Fibroblast of the conjunctiva (primary cell): ENCODE measurements around the gene NGEF.
A peak's percentile ranks its signal among the peaks of the same experiment; 100 is the strongest.
"Not testable (repeated sequence)": the region's sequence is repeated elsewhere in the genome, so short reads cannot be mapped to it uniquely, and the experiment has no call there.

Source experiments
- DNase-seq: peaks from one replicate; pipeline ENCODE4 v3.0.0-alpha.2; 2010; ENCODE audit warnings: low read depth

NGEF gene

DNA sequence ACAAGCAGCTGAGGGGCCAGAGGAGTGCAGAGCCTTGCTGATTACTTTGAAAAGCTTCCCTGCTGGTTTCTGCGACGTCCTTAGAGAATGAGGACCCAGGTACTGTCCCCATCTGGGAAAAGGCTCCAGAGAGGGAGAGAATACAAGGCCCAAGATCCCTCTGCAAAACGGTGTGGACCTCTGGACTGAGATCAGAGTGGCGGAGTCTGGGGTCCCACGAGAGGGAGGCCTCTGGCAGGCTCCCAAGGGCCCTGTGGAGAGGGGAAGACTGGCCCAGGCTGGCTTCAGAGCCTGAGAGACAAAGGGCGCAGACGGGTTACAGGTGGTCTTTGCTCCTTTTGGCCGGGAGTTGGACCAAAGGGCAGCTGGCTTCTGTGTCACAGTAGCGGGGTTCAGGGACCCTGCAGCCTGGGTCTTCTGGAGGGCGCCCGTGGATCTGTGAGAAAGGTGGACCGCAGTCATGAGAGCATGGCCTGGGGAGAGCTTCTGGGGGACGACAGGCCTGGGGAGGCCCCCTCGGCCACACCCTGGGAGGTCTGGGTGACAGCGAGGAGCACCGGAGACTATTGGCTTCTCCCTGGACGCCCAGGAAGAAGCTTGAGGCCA, 142.2 kb downstream of the NGEF start:
- DNase-seq = no peak

DNA sequence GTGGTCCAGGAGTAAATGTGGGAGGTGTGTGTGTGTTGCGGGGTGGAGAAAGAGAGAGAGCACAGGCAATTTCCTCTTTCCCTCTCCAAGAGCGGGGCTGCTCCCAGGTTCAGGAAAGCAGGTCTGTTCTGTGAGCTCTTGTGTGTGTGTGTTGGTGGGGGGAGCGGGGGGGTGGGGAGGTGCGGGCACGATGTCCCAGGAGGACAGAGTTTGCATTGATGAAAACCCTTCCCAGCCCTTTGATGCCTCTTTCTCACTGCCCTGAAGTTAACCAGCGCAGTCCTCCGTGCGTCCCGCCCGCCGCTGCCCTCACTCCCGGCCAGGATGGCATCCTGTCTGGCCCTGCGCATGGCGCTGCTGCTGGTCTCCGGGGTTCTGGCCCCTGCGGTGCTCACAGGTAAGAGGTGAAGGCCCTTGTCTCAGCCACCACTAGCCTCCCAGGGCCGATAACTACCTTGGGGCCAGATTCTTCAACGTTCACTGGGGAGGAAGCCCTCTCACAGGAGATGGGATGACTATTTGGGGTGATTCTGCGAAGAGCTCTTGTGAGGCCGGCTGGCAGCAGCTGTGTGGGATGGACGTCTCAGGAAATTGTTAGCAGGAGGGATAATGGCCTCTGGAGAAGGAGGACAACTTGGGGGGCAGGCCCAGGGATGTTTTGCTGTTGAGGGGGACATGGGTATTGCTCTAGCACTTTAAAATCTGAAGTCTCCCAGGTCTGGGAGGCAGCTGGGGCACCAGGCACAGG, 142.9 kb downstream of the NGEF start, which contains the start of gene SNORC:
Gene SNORC (plus strand): TSS at position 247 of the 748 bp plus-strand sequence. CDS start 78 bp downstream, at position 325.
- DNase-seq = no peak

DNA sequence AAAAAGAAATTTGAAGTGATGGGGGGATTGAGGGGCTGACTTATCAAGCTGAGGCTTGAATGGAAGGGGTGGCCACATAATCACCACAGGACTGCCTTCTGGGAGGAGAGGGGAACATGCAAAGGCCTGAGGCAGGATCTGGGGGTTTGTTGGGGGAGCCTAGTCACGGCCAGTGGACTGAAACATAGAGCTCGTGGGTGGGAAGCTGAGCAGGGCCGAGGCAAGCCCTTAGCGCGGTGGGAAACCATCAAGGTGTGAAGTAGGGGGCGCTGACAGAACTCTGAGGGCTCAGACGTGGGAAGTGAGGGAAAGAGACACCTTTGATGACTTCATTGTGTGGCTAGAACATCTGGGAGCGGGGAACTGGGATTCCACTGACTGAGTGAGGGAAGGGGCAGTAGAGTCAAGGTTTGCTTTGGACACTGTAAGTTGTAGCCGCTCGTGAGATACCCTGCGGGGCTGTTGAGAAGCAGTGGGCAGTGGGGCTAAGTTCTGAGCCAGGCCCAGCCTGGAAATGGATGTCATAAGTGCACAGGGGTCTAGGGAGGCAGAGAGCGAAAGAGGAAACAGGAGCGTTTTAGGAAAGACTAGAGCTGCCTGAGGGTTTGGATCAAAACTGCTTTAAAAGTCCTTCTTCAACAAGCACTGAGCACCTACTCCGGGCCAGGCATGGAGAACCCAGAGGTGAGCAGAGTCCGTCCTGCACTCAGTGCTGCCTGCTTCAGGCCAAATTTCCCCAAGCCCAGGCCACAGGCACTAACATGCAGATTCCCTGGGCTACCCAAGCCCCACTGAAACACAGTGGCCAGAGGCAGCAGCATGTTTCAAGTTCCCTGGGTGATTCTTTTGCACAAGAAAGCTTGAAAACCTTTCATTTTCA, 143.7 kb downstream of the NGEF start:
- no peak for DNase-seq

DNA sequence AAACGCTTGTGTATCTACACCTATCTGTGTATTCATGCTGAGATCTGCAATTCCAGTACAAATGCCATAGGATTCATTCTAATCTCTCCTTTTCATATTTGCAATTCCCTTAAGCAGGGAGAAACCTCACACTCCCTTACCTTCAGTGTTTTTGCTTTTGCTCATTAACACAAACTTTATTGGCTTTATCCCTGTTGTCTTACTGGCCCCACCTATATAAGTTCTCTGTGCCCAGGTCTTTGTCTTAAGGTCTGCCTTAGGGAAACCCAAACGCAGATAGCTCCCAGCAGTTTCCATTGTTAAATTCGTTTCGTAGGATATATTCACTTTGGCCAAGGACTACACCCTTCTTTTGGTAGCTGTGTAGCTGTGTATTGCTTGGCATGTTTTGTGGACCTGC, 147.0 kb downstream of the NGEF start:
- DNase-seq = no peak

DNA sequence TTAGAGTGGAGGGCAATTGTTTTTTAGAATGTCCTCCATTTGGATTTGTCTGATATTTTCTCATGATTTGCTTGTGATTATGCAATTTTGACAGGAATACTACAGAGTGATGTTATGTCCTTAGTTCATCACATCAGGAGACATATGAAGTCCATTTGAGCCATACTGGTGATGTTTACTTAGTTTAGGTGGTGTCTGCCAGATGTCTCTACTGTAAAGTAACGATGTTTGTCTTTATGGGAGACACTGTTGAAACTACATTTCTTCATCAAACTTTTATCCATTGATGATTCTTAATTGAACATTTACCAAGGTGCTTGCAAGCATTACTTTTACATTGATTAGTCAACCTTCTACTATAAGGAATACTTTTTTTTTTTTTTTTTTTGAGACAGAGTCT, 147.9 kb downstream of the NGEF start:
- DNase-seq = no peak

DNA sequence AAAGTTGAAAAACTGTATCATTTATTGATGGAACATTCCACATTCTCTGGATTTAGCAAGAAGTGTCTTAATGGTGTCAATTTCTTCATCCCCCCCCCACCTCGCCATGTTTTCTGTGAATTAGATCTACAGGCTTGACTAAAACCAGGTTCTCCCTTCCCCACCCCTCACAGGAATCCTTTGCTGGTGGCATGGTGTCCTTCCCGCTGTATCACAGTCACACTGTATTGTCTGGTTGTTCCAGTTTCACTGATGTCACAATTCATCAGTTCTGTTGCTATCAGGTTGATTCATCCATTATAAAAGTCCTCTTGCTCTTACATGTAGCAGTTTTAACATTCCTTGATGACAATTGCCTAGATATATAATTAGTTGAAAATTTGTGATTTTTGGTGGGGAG, 149.1 kb downstream of the NGEF start:
- DNase-seq = no peak

DNA sequence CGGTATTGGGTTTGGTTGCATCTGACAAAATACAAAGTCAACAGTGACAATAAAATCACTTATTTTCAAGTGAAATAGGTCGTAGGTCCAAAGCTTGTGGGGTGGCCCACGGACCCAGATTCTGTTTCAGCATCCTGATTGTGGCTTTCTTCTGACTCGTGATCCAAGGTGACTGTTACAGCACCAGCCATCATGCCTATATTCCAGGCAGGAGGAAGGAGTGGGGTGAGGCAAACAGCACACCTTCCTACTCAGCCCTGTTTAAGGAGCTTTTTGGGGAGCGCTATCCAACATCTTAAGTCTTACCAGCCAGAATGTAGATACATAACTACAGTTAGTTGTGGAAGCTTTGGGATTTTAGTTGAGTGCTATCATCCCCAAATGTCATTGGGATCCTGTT, 151.7 kb downstream of the NGEF start:
- no peak for DNase-seq

DNA sequence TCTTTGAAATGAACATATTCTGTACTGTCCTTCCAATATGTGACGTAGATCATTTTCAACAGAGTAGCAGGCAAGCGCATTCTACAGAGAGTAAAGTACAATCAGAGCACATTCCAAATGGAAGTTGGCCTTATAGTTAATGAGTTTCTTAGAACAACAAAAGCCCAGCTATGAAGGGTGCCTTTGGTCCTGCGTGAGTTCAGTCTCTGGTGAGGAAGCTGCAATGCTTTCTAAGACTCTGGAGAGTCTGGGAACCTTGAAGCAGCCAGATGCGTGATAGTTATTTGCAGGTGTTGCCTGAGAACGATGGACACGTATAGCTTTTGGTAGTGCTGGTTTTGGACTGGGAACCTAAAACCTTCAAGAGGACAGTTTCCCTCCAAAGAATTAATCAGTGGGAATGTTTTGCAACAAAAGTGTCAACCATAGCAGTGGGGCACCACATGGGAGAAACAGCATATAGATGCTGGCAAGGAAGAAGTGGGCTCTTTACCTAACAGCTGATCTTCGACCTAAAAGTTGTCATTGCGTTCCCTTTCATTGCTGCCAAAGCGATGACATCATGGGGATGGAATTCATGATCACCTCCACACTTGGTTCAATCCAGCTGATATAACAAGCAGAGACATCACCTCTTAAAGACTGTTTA, 152.3 kb downstream of the NGEF start:
- no peak for DNase-seq

DNA sequence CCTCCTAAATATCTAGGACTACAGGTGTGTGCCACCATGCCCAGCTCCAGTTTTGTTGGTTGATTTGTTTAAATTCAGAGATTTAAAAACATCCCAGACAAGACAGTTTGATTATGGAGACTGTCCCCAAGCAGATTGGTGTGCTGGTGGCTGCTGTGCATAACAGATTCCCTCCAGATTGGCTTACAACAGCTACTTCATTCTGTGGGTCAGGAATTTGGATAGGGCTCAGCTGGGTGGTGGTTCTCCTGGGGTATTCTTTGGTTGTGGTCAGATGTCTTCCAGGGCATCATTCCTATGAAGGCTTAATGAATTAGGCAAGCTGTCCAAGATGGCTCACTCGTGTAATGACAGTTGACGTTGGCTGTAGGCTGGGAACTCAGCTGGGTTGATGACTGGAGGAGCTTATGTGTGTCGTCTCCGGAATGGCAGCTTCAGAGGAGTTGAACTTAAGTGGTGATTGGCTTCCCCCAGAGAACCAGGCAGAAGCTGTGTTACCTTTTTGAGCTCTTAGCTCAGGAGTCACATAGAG, 153.6 kb downstream of the NGEF start:
- DNase-seq = no peak

DNA sequence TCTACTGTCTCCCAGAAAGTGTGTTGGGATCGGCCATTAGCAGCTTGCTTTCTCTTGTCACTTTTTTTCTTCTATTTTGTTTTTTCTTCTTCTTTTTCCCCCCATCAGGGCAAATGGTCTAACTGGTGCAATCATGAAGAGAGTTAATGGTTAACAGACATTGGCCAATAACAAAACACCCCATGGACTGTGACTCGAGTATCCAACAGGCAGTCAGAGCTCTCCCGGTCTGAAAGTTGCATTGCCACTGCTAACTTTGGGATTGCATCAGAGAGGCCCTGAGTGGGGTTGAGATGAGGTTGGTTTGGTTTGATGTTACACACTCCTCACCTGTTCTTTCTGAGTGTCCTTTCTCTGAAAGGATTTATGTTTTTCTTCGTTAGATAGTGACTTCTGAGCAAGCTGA, 155.9 kb downstream of the NGEF start:
- peak; percentile 54 for DNase-seq

DNA sequence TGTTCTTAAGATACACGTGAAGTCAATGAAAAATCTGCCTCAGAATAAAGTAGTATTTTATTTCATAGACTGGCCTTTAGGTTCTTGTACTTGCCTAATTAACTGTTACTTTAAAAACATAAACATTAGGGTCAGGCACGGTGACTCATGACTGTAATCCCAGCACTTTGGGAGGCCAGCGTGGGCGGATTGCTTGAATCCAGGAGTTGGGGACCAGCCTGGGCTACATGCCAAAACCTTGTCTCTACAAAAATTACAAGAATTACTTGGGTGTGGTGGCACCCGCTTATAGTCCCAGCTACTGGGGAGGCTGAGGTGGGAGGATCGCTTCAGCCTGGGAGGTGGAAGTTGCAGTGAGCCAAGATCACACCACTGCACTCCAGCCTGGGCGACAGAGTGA, 159.0 kb downstream of the NGEF start:
- peak; percentile 82 for DNase-seq

DNA sequence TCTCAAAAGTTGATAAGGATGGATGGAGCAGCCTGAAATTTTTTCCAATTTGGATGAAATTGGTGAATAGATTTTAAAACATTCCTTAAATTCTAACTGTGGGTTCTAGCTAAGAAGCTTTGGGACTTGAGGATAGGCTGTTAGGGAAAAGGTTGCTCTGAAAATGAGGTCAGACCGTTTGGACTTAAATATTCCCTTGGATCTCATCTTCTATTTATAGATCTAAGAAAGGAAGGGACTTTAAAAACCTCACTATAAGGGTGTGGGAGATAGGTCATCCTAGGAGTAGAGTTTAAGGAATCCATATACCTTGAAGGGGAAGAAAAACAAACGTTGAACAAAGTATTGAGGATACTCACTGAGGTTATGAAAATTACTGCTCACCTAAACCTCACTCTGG, 160.4 kb downstream of the NGEF start:
- DNase-seq = no peak

DNA sequence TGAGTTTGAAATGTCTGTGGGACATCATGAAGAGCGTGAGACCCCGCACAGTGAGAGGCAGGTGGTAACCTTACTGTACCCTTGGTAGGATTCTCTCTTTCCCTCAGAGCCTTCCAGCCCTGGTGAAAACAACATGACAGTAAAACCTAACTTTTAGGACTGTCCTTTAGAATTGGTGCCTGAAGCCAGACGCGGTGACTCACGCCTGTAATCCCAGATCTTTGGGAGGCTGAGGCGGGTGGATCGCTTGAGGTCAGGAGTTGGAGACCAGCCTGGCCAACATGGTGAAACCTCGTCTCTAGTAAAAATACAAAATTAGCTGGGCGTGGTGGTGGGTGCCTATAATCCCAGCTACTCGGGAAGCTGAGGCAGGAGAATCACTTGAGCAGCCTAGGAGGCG, 161.0 kb downstream of the NGEF start:
- DNase-seq = not testable (repeated sequence)

DNA sequence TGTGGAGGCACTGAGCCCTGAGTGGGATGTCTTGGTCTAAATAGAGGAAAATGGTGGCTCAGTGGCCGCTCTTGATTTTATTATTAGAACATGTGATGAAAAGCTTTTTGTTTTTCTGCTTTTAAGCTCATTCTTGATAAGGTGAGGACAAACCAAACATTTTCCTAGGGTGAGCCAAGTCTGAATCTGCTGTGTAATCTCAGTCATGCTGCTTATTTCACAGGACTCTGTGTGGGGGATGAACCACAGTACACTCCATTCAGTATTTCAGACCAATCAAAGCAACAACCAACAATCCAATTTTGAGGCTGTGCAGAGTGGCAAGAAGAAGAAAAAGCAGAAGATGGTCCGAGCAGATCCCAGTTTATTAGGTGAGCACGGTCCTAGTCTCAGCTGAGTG, 163.0 kb downstream of the NGEF start:
- DNase-seq = no peak

DNA sequence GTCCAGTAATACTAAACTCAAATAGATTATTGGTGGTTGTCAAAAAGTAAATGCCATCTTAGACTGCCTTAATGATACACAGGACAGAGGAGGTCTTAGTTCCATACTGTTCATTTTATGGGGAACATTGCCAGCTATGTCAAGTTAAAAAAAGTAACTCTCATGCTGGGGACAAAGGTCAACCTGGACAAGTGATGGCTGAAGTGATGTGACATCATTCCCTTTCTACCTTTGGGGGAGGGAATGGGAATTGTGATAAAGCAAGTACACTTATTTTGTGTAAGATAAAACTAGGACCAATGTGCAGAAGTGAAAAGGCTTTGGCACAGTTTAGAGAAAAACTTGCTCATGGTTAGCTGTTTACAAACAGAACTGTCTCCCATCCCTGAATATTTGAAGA, 167.0 kb downstream of the NGEF start:
- no peak for DNase-seq

DNA sequence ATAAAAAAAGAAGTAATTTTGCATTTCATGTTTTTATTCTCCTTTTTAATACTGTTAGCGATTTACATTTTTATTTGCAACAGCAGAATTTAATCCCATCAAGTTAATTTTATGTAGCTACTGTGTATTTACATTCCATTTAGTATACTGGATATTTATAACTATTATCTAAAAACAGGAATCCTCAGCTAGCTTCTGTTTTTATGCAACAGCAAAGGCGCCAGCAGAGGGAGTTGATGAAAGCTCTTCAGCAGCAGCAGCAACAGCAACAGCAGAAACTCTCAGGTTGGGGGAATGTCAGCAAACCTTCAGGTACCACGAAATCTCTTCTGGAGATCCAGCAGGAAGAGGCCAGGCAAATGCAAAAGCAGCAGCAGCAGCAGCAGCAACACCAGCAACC, 169.2 kb downstream of the NGEF start:
- DNase-seq = no peak

DNA sequence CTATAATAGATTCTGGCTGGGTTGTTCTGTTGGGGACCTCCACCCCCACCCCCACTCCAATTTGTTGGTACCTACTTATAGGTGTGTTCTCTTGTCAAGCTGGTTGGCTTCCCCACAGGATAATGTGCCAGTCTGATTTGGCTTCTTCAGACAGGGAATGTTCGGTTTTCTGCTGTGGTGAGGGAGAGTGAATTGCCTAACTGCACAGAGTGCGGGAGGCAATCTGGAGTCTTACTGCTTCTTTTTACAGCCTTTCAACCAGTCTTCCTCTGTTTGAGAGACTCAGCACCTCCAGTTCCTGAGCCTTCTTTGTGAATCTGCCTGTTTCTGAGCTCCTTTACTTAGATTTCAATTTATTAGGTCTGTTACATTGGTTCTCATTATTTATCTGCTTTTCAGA, 170.4 kb downstream of the NGEF start:
- DNase-seq = no peak

DNA sequence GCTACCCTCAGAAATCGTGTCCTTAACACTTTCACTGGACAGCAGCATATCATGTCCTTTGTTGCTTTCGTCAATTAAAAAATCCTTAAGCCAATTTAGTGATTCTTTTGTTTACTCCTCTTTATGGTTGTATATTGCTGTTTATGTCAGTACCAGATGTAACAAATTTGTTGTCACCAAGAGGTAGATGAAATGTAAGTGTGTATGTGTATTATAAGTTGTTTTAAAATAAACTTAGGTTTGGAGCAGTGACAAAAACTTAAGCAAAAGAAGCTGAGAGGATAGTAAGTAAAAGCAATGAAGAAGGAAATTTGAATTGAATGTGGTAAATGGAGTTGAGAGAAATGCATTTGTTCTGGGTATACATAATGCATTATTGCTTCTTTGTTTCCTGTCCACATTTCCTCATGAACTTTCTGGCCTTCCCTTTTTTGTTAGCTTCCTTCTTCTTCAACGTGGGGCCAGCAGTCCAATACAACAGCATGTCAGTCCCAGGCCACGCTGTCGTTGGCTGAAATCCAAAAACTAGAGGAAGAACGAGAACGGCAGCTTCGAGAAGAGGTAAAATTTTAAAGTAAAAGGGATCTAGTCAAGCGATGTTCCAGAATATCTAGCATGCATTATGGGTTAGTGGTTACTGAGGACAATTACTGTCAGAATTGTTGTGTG, 173.5 kb downstream of the NGEF start:
- DNase-seq = no peak

DNA sequence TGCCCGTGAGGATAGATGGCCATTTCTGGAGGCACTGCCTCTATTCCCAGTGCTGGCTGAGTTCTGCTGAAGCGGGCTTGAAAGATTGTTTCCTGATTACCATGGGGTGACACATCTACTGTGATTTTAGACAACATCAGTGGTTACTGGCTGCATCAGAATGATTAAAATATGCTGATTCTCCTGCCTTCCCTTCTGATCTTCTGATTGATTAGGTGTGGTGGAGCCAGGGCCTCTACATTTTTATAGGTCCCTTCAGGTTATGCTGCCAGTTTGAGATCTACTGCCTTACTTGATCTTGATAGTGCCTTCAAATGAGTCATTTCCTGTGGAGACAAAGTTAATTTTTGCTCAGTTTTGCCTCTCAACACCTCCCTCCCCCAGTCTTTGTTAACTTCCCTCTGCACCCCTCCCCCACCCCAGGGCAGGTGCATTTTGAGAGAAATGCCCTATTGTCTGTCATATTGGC, 174.6 kb downstream of the NGEF start:
- DNase-seq = no peak

DNA sequence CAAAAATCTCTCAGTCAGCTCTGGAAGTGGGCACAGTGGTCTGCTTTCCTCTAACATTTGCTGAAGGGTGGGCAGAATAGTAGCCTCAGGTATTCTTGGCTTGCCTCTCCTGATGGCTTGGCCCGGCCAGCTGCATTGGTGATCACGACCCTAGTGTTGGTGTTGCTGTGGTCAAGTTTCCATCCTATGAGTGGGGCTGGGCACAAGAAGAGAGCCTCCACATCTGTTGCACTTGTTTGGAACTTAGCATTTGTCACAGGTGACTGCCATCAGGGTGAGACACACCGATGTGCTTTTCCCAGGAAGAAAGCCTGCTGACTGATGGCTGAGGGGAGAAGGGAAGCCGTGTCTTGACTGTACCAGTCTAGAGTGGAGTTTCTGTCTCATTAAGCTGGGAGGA, 176.1 kb downstream of the NGEF start:
- no peak for DNase-seq

DNA sequence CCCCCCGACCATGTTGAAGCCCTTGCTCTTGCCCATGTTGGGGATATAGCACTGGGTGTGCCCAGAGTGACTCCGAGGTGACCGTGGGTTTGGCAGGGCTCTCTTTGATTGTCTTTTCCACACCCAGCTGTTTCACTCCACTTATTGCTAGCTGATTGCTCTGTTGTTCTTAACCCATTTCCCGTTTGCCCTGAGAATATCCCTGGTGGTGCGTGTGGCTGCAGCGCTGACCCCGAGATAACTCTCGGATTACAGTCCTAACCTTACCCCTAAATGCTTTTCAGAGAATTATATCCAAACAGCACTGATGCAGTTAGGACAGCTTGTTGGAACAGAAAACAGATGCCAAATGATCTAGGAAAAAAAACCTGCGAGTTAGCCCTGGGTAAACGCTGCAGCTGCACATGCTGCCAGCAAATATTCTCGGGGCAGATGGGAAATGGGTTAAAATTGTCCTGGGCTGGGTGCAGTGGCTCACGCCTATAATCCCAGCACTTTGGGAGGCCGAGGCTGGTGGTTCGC, 177.3 kb downstream of the NGEF start:
- no peak for DNase-seq
